OCI-LY3 (cell line): ENCODE results near the gene PET100.

Experiments used
- H2AFZ ChIP-seq: fragments of 200-600, 300-600 bp; shearing (Covaris generic); 2 replicates; pipeline ENCODE4 v1.6.0; 2014; ENCODE audit warnings: antibody characterized with exemption, low read depth, low read length
- H3K27ac ChIP-seq: fragments of 200-600, 300-600 bp; sonication (generic); 2 replicates; pipeline ENCODE4 v1.5.1; 2014; ENCODE audit warnings: mild to moderate bottlenecking, low read length, moderate library complexity, mixed read lengths
- H3K27me3 ChIP-seq: fragments of 200-600, 300-600 bp; sonication (generic); 2 replicates; pipeline ENCODE4 v1.6.1; 2014; ENCODE audit warnings: low read depth, low read length, mixed read lengths
- H3K36me3 ChIP-seq: fragments of 200-600, 300-600 bp; sonication (generic); replicated peaks from 2 replicates; pipeline ENCODE3; 2014; ENCODE audit warnings: low read depth, low read length, mixed read lengths
- H3K4me1 ChIP-seq: fragments of 300-600, 200-600 bp; sonication (generic); 2 replicates; pipeline ENCODE4 v1.6.1; 2014; ENCODE audit warnings: low read length, mixed read lengths
- H3K4me2 ChIP-seq: fragments of 200-600, 300-600 bp; sonication (generic); 2 replicates; pipeline ENCODE4 v1.6.1; 2014; ENCODE audit warnings: low read length, mixed read lengths
- H3K4me3 ChIP-seq: fragments of 300-600, 200-600 bp; sonication (generic); 2 replicates; pipeline ENCODE4 v1.5.1; 2014; ENCODE audit warnings: antibody characterized with exemption, mild to moderate bottlenecking, low read length, moderate library complexity
- H3K79me2 ChIP-seq: fragments of 300-600, 200-600 bp; shearing (Covaris generic); 2 replicates; pipeline ENCODE4 v1.6.1; 2014; ENCODE audit warnings: mild to moderate bottlenecking, low read length, mixed read lengths
- H3K9ac ChIP-seq: fragments of 300-600, 200-600 bp; shearing (Covaris generic); 2 replicates; pipeline ENCODE4 v1.6.0; 2014; ENCODE audit warnings: mild to moderate bottlenecking, low read length, moderate library complexity
- H3K9me3 ChIP-seq: fragments of 200-600, 300-600 bp; shearing (Covaris generic); 2 replicates; pipeline ENCODE4 v1.6.1; 2014; ENCODE audit warnings: low read length, mixed read lengths; ENCODE audit not compliant: insufficient read depth
- H4K20me1 ChIP-seq: fragments of 200-600, 300-600 bp; sonication (generic); 2 replicates; pipeline ENCODE4 v1.6.1; 2016; ENCODE audit warnings: low read length, mixed read lengths; ENCODE audit not compliant: insufficient read depth
- CTCF ChIP-seq: fragments of 200-600, 300-600 bp; sonication (generic); IDR thresholded peaks from 2 replicates; pipeline ENCODE4 v1.5.1; 2014; ENCODE audit warnings: antibody characterized with exemption, low read length, low read depth
- EZH2phosphoT487 ChIP-seq: fragments of 200-600 bp; shearing (Covaris generic); IDR thresholded peaks from 2 replicates; pipeline ENCODE4 v1.6.1; 2018; ENCODE audit warnings: antibody characterized with exemption, mixed run types, low read depth

Gene PET100

GRCh38 chr19:7668842-7669241, 39.2 kb downstream of the PET100 start, which contains the start of gene RETN:
RETN (plus strand) TSS chr19:7669049; CDS start chr19:7669327, 278 bp downstream.
- H3K27ac ChIP-seq, result no peak within 1 kb of the TSS
- no peaks in the 10 kb centered on the region for H3K79me2 ChIP-seq
- H2AFZ ChIP-seq, result no peak within 1 kb of the TSS
- TF ChIP-seq CTCF (no peak), EZH2phosphoT487 (no peak)
- no peaks in the 10 kb centered on the region for H3K4me1 ChIP-seq
- H3K9ac ChIP-seq, result no peak within 1 kb of the TSS
- H4K20me1 ChIP-seq, result no peaks in the 10 kb centered on the region
- H3K27me3 ChIP-seq, result peaks cover 14% of the 10 kb centered on the region
- no peak within 1 kb of the TSS for H3K4me2 ChIP-seq
- no peaks in the 10 kb centered on the region for H3K36me3 ChIP-seq
- no peaks in the 10 kb centered on the region for H3K9me3 ChIP-seq
- no peak within 1 kb of the TSS for H3K4me3 ChIP-seq

- H3K79me2 ChIP-seq, result no peaks in the 10 kb centered on the region
- no peaks in the 10 kb centered on the region for H3K36me3 ChIP-seq
- H3K4me2 ChIP-seq, result no peak overlapping the region
- no peaks in the 10 kb centered on the region for H3K4me1 ChIP-seq
- no peak overlapping the region for H3K9ac ChIP-seq
- no peak overlapping the region for H2AFZ ChIP-seq
- no peaks in the 10 kb centered on the region for H4K20me1 ChIP-seq
- no peak overlapping the region for H3K4me3 ChIP-seq
- no peak overlapping the region for H3K27ac ChIP-seq
- TF ChIP-seq EZH2phosphoT487 (no peak), CTCF (no peak)
- H3K9me3 ChIP-seq, result no peaks in the 10 kb centered on the region
- peaks cover 22% of the 10 kb centered on the region for H3K27me3 ChIP-seq
Measured at GRCh38 chr19:7669641-7670040, 40.0 kb downstream of the PET100 start.

- no peak for TF ChIP-seq CTCF
- no peak for TF ChIP-seq EZH2phosphoT487
- no peaks in the 10 kb centered on the region for H3K36me3 ChIP-seq
- H3K27ac ChIP-seq, result no peak overlapping the region
- no peaks in the 10 kb centered on the region for H3K79me2 ChIP-seq
- H3K27me3 ChIP-seq, result peaks cover 22% of the 10 kb centered on the region
- H3K9ac ChIP-seq, result no peak overlapping the region
- H2AFZ ChIP-seq, result no peak overlapping the region
- H3K4me1 ChIP-seq, result no peaks in the 10 kb centered on the region
- H3K4me2 ChIP-seq, result no peak overlapping the region
- H3K4me3 ChIP-seq, result no peak overlapping the region
- H4K20me1 ChIP-seq, result no peaks in the 10 kb centered on the region
- no peaks in the 10 kb centered on the region for H3K9me3 ChIP-seq
Measured at GRCh38 chr19:7670150-7670783, 40.7 kb downstream of the PET100 start.

GRCh38 chr19:7670790-7671189, 41.2 kb downstream of the PET100 start:
- H3K36me3 ChIP-seq, result no peaks in the 10 kb centered on the region

More at GRCh38 chr19:7670790-7671189, 41.2 kb downstream of the PET100 start:
- H4K20me1 ChIP-seq, result no peaks in the 10 kb centered on the region
- H3K9ac ChIP-seq, result no peak overlapping the region
- H3K79me2 ChIP-seq, result no peaks in the 10 kb centered on the region
- TF ChIP-seq CTCF, result no peak
- TF ChIP-seq EZH2phosphoT487, result no peak
- H3K4me3 ChIP-seq, result no peak overlapping the region
- no peaks in the 10 kb centered on the region for H3K4me1 ChIP-seq
- no peak overlapping the region for H3K27ac ChIP-seq
- peaks cover 26% of the 10 kb centered on the region for H3K27me3 ChIP-seq
- H3K4me2 ChIP-seq, result no peak overlapping the region
- H2AFZ ChIP-seq, result no peak overlapping the region
- no peaks in the 10 kb centered on the region for H3K9me3 ChIP-seq
